H54 (cell line): ENCODE results near the gene SETBP1.

Experiments used
- DNase-seq: peaks from one replicate; pipeline ENCODE4 v3.0.0; 2011; ENCODE audit warnings: low spot score, mixed read lengths; ENCODE audit not compliant: insufficient read length
- FAIRE-seq: peaks from 3 replicates; lab custom pipeline; 2011; peaks lifted over from hg19 to GRCh38; lab: Jason Lieb, UNC
- POLR2A ChIP-seq: IDR thresholded peaks from 2 replicates; pipeline ENCODE4 v1.6.1; 2011; ENCODE audit warnings: low read depth, mild to moderate bottlenecking, low read length

SETBP1 gene

DNA sequence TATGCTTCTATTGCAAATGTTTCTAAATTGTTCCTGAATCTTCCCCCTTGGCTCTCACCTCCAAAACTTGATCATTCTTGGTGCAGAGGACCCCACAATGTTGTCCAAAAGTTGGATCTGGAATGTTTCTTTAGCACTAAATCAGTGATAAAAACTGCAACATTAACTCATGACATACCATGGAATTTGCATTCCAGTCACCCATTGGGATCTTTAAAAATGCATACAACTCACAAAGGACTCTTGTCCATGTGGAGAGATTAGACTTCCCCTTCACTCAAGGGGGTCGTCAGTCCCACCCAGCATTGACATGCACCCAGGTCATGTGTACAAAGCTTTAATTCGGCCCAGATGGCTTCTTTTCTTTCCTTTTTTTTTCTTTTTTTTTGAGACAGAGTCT lies 169.3 kb downstream of the SETBP1 start:
- FAIRE-seq = no peak
- no peak for TF ChIP-seq POLR2A
- DNase-seq = no peak

DNA sequence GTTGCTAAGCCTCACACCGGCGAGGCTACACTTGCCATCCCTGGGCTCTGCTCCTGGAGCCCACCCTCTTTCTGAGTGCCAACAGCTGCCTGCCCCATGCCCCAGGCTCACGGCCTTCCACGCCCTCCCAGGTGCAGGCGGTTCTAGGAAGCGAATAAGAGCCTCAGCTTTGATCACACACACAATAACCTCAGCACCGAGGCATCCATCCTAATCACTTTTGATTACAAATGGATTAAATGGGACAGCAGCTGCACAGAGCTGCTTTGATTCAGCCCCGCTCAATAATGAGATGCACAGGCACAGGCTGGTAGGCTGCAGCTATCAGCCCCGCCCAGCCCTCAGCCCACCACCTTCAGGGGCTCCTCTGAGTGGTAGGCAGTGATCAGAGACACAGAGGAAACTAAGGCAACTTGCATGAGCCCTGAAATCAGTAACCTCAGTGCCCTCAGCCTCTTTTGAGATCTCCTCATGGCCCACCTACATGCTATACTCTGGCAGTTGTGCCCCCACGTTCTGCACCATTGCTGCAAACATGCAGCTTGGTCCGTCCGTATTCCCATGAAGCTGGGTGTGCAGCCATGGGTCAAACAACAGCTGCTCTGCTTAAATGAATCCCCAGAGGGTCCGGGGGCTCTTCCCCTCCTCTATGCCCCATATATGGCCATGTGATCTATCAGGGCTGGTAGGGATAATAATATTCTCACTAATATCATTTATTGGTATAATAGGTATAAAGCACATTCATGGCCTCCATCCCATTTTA lies 171.4 kb downstream of the SETBP1 start:
- no peak for TF ChIP-seq POLR2A
- FAIRE-seq = no peak
- DNase-seq = no peak

DNA sequence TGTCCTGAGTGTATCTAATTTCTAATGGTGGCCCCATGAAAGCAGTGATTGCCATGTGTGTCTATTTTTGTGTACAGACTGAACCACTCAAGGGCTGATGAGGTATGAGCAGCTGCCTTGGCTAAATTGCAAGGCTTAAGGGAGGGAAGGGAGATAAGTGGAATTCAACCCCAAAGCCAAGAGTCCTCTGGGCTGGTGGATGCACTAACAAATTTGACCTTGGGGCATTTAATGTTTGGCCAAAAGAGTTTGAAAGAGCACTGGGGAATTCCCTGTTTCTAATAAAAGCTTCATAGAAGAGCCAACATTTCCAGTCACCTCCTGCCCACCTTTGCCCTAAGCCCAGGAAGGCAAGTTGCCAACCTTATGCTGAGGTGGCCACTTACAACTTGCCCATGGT lies 172.1 kb downstream of the SETBP1 start:
- FAIRE-seq (no peak), DNase-seq (no peak)
- no peak for TF ChIP-seq POLR2A

DNA sequence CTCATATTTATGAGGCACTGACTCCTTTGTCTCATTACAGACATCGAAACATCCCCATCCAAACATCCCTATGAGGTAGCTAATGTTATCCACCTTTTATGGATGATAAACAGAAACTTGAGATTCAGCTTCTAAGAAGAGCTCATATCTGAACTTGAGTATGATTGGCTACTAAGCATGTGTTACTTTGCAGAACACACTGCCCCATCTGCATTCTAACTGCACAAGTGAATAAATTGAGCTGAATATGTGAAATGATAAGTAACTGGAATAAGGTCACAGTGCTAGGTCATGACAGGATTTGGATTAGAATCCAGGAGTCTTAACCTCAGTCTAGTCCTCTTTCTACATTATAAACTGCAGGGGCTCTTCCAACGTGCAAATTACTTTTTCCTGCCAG lies 172.7 kb downstream of the SETBP1 start:
- no peak for TF ChIP-seq POLR2A
- DNase-seq (no peak), FAIRE-seq (no peak)

DNA sequence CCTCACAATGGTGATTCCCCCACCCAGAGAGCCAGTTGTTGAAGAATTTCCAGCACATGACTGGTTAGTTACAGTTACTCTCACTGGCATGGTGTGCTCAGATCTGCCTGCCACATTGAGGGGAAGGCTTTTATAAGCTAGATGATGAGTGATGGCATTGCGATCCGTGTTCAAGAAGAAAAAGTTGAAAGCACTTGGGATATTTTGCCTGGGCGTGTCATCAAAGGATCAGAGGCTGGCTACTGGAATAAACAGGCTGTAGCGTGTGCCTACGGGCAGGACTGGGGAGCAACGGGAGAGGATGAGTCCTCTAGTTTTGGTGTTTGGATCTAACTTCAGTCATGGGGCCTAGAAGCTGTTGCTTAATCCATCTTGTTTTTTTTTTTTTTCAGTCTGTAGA lies 175.0 kb downstream of the SETBP1 start:
- DNase-seq = no peak
- no peak for TF ChIP-seq POLR2A
- no peak for FAIRE-seq

DNA sequence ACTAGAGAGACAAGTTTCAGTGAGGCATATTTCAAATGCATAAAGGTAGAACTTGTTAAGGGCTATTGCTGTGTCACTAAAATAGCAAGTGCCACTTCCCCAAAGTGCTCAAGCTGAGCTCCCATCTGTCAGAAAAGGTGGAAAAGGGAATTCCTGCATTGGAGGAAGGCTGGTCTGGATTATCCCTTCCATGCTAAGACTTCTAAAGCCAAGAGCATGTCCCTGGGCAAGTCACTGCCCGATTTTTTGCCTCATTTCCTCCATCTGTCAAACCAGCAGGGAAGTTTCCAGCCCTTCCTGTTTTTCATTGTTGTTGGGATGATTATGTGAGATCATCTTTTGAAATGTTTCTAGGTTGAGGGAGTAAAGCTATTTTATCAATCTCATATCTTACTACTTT lies 175.5 kb downstream of the SETBP1 start:
- DNase-seq (no peak), FAIRE-seq (no peak)
- no peak for TF ChIP-seq POLR2A

DNA sequence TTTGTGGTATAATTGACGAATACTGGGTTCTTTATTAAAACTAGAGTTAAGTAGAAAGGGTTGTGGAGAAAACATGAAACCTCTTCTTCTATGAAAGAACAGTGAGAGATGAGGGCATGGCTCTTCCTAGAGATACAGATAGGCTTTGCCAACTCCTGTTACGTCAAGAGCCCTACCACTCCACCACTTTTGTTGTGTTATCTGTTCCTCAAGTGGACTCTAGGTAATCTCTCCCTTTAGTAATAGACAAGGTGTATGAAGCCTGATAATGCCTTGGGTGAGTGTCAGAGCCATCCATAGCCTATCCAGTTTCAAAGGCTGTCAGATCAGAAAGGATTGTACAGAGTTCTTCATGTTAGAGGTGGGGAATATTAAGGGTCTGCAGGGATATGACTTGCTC lies 176.4 kb downstream of the SETBP1 start:
- FAIRE-seq = no peak
- no peak for TF ChIP-seq POLR2A
- DNase-seq = no peak

DNA sequence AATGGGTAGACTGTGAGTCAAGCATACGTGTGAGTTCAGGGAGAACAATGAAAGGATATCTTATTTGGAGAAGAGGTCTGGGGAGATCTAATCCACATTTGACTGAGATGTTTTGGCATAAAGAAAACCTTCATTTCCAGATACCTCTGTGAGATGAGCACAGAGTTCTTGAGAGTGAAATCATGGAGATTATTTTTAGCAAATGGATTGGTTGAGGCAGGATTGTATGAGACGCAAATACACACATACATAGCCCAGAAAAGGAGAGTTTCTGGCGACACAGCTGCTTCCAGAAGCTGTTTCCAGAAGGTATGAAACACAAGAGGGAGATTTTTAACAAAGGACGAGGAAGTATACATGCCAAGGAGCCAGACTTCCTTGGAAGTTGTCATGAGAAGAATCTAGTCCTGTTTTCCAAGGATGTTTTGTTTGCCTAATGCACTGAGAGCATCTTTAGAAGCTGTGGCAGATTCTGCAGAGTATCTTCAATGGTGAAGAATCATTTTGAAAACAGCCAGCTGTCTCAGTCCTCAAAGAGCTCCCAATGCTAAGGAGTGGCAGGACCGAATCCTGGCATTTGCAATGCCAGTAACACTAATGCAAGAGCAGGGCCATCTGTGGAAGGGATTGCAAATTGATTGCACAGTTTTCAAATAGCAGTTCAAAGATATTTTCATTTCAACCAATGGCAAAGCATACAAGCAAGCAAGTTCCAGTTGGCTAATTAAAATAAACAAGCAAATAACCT lies 177.2 kb downstream of the SETBP1 start:
- no peak for DNase-seq
- no peak for TF ChIP-seq POLR2A
- no peak for FAIRE-seq

DNA sequence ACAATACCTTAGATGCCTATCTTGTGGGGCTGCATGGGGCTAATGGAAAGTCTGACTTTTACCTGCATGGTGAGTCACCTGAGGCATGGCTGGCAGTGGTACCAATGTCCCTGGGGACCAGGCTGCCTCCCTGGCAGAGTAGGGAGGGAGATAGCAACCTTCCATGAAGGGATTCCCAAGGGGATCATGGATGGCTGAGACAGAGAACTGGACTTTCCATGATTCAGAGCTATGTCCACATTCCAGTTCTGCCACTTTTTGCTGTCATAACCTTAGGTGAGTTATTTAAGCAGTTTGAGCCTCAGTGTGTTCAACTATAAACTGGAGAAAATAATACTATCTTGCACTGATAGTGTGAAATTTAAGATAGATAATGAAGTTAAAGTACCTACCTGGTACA lies 178.6 kb downstream of the SETBP1 start:
- DNase-seq (no peak), FAIRE-seq (no peak)
- no peak for TF ChIP-seq POLR2A

DNA sequence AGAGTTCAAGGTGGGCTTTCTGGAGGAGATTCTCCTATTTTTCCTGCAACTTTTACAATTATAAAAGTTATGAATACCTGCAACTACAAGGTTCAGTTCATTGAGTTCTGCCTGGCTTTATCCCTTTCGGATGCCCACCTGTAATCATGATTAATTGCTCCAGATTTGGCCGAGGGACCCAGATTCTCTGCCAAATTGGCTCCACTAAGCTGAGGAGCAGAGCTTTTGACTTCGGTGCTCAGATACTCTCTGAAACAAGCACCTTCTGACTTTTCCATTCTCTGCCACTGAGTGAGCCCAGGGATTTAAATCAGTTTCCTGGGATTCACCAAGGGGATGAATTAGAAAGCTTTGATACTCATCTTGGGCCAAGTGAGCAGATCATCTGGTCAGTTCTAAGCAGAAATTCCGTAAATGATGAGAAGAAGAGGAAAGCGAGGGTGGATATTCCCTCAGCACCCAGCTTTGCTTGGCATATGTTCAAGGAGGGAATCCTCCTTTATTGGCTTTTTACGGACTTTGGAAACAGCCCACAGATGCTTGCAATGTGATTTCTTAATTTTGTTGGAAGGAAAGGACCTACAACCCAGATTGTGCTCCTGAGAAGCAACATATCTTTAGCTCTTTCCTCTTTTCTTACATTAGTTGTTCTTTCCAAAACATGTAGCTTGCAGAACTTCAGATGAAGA lies 179.2 kb downstream of the SETBP1 start:
- DNase-seq = no peak
- no peak for FAIRE-seq
- no peak for TF ChIP-seq POLR2A

DNA sequence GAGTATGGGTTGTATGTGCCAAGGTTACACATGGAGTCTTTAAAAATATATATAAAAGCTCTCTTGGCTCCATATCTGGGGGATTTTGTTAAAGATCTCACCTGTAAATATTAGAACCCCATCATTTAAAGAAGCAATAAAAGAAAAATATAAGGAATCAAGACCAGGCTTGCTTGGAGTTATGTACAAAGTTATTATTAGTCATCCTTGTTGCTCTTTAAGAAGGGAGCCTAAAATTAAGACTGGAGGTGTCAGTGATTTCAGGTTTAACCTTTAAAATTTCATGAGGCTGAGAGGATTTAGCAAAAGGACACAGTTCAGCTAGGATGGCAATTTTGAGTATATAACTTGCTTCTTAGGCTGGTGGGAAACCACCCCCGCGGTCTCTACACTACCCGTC lies 181.4 kb downstream of the SETBP1 start:
- FAIRE-seq (no peak), DNase-seq (no peak)
- TF ChIP-seq POLR2A = no peak

DNA sequence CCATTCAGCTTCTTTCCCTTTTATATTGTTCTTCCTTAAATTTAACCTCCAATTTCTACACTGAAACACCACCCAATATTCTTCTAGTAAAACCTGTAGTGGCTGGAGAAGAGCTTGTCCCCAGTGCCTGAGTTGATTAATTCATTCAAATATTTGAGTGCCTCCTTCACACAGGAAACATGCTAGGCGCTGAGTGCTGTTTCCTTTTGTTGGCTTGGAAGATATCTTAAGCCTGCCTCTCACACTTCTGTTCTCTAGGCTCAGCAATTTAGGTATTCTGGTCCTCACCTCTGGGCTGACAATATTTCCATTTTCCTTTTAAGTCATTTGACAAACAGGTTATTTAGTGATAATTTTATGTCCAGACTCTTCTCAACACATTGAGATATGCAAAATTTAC lies 185.4 kb downstream of the SETBP1 start:
- DNase-seq = no peak
- FAIRE-seq = no peak
- no peak for TF ChIP-seq POLR2A

DNA sequence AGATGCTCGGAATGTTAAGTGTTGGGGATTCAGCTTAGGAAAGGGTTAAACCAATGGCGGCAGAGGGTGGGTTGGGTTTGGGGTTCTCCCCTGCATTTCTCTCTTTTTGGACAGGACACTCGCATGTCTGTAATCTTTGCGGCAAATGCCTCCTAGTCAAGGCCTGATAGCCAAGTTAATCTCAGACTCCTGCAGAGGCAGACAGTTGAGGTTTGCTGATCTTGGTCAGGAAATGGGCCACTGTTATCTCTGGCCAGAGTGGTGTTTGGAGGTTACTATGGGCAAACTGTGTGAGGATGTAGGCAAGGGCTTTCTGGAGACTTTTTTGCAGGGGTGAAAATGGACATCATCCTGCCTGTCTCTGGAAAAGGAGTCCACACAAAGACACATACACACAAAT lies 188.8 kb downstream of the SETBP1 start:
- no peak for DNase-seq
- no peak for FAIRE-seq
- TF ChIP-seq POLR2A = no peak
